Hematopoietic multipotent progenitor cell treated with erythropoietin and hydrocortisone succinate and interleukin-3 and kit ligand, for 15 days (in vitro differentiated cells): ENCODE results near the gene TMCO5A.

ENCODE experiments used
- DNase-seq: peaks from one replicate; pipeline ENCODE4 v3.0.0-alpha.2; 2015; ENCODE audit warnings: low spot score

TMCO5A gene

DNA sequence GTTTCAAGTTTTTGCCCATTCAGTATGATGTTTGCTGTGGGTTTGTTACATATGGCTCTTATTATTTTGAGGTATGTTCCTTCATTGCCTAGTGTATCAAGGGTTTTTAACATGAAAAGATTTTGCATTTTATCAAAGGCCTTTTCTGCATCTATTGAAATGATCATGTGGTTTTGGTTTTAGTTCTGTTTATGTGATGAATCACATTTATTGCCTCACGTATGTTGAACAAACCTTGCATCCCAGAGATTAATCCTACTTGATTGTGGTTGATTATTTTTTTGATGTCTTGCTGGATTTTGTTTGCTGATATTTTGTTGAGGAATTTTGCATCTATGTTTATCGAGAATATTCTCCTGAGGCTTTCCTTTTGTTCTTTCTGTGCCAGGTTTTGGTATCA lies 39.4 kb downstream of the TMCO5A start:
- DNase-seq = no peak

GRCh38 chr15:37978231-37978630 lies 43.8 kb downstream of the TMCO5A start:
- no peak for DNase-seq

DNA sequence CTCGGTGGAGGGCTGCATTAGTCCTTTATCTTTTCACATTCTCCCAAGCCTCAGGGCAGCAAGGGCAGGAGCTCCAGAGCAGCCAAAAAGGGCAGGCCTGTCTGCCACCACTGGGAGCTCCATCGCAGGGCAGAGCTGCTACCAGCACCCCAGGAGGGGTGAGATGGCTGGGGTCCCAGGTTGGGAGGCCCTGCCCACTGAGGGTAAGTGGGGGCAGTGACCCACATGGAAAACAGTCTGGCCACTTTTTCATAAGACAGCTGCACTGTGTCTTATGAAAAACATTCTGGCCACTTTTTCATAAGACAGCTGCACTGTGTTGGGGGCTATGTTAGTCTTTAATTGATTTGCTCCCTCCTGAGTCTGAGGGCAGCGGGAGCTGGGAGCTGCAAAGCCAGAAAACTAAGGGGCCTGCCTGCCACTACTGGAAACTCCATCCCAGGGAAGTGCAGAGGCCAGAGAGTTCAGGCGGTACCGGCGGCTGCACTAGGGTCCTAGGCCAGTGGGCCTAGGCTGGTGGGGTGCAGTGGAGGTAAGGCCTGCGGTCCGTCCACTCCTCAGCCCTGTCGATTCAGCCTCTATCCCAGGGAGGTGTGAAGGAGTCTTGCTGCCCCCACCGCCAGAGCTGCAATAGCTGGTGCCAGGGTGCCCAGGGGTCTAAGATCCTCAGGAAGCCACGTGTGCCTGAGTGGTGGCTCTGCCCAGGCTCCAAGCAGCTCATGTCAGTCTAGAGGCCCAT lies 45.4 kb downstream of the TMCO5A start:
- DNase-seq = no peak

GRCh38 chr15:37981201-37981600 lies 46.8 kb downstream of the TMCO5A start:
- no peak for DNase-seq

GRCh38 chr15:37981775-37982174 lies 47.3 kb downstream of the TMCO5A start:
- DNase-seq = no peak

DNA sequence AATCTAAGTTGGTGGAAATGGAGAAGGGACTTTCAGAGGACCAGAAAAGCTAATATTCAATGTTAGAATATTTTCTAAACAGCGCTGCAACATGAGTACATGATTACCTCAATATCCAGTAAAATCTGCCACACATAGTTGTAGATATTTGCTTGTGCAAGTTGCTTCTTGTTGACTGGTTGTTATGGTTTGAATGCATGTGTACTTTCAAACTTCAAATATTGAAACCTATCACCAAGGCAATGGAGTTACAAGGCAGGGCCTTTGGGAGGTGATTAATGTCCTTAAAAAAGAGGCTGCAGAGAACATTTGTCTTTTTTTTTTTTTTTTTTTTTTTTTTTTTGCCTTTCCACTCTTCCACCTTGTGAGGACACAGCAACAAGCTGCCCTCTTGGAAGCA lies 49.9 kb downstream of the TMCO5A start:
- DNase-seq = no peak

- no peak for DNase-seq
Observed at GRCh38 chr15:37995461-37996347, 61.3 kb downstream of the TMCO5A start.
